Subcutaneous adipose tissue (tissue), 4 donors: ENCODE results near the gene CCL17. TPM values are rescaled to one million over a fixed set of nuclear protein-coding genes. Genes with fewer than 3 reads are reported as not detected.

Experiments used
- total RNA-seq, 4 donors: library from RNA; depleted of rRNA; stranded (reverse); fragments of >200 nt; gene quantifications; one replicate each; pipeline ENCODE4 v1.1.0, GENCODE V29; 2016
- TF ChIP-seq, protein P1 (sequence below): fragments of 450-650 bp; IDR thresholded peaks from one replicate; pipeline ENCODE4 v1.5.1; 2016; ENCODE audit warnings: low read depth, mild to moderate bottlenecking, control low read depth, antibody characterized with exemption, moderate library complexity

CCL17 gene
- total RNA-seq = not detected

- TF ChIP-seq, protein P1, sequence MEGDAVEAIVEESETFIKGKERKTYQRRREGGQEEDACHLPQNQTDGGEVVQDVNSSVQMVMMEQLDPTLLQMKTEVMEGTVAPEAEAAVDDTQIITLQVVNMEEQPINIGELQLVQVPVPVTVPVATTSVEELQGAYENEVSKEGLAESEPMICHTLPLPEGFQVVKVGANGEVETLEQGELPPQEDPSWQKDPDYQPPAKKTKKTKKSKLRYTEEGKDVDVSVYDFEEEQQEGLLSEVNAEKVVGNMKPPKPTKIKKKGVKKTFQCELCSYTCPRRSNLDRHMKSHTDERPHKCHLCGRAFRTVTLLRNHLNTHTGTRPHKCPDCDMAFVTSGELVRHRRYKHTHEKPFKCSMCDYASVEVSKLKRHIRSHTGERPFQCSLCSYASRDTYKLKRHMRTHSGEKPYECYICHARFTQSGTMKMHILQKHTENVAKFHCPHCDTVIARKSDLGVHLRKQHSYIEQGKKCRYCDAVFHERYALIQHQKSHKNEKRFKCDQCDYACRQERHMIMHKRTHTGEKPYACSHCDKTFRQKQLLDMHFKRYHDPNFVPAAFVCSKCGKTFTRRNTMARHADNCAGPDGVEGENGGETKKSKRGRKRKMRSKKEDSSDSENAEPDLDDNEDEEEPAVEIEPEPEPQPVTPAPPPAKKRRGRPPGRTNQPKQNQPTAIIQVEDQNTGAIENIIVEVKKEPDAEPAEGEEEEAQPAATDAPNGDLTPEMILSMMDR = no peak
Measured at GRCh38 chr16:57403965-57404817, at the start of gene CCL17. Gene CCL17, plus strand, starts transcription at chr16:57404767. Its CDS starts 9,166 bp downstream, at chr16:57413933.

GRCh38 chr16:57355898-57356414, 48.6 kb upstream of the CCL17 start:
- TF ChIP-seq, protein P1 = no peak

DNA sequence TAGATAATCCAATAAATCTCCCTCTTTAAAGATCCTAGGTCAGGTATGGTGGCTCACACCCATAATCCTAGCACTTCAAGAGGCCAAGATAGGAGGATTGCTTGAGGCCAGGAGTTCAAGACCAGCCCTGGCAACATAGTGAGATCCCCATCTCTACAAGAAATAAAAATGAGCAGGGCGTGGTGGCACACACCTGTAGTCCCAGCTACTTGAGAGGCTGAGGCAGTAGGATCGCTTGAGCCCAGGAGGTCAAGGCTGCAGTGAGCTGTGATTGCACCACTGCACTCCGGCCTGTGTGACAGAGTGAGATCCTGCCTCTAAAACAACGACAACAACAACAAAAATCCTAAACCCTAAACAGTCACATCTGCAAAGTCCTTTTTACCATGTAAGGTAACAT, 48.0 kb upstream of the CCL17 start:
- TF ChIP-seq, protein P1 = no peak

GRCh38 chr16:57357330-57358085, 47.1 kb upstream of the CCL17 start:
- TF ChIP-seq, protein P1 = no peak

- TF ChIP-seq, protein P1 = no peak
Measured at GRCh38 chr16:57358086-57358420, 46.5 kb upstream of the CCL17 start.

- TF ChIP-seq, protein P1 = no peak
Measured at GRCh38 chr16:57358527-57359095, 46.0 kb upstream of the CCL17 start, which contains the start of gene CCL22. Gene CCL22, plus strand, starts transcription at chr16:57358783. Its CDS starts 34 bp downstream, at chr16:57358817.
